A673 (cell line): ENCODE data around the gene SERHL2. TPM values are rescaled to one million over a fixed set of nuclear protein-coding genes. Genes with fewer than 3 reads are reported as not detected.
A peak's percentile ranks its signal among the peaks of the same experiment; 100 is the strongest.
"Not testable (repeated sequence)": the region's sequence is repeated elsewhere in the genome, so short reads cannot be mapped to it uniquely, and the experiment has no call there.

Source experiments
- BruUV-seq: library from RNA; stranded (reverse); fragments of 400-500 nt; replicated peaks from 2 replicates; lab custom pipeline; 2021; lab: Mats Ljungman, UMichigan
- CTCF ChIA-PET: fragments of 300-600 bp; sonication (Branson Sonifier 250); formaldehyde crosslinking; loops from one replicate; lab custom pipeline; 2022; ENCODE audit warnings: antibody characterized with exemption; lab: Charles Lee
- POLR2A ChIA-PET: fragments of 300-600 bp; sonication (Branson Sonifier 250); formaldehyde crosslinking; loops from one replicate; lab custom pipeline; 2022; ENCODE audit warnings: antibody characterized with exemption; ENCODE audit not compliant: low non-redundant PET; lab: Charles Lee
- DNase-seq: peaks from one replicate; pipeline ENCODE4 v3.0.0-alpha.2; 2015; ENCODE audit warnings: low spot score
- H3K27ac ChIP-seq: fragments of 200-600 bp; sonication (generic); 2 replicates; pipeline ENCODE4 v1.5.1; 2016; ENCODE audit warnings: mixed run types, low read depth, mild to moderate bottlenecking, mixed read lengths, antibody characterized with exemption, low read length; ENCODE audit not compliant: poor library complexity, severe bottlenecking
- H3K27me3 ChIP-seq: fragments of 200-600 bp; sonication (generic); replicated peaks from 2 replicates; pipeline ENCODE4 v1.6.1; 2017; ENCODE audit warnings: mixed run types, low read depth, mild to moderate bottlenecking, mixed read lengths, antibody characterized with exemption, low read length; ENCODE audit not compliant: insufficient read depth, poor library complexity
- H3K36me3 ChIP-seq: fragments of 200-600 bp; sonication (generic); 2 replicates; pipeline ENCODE4 v1.6.1; 2016; ENCODE audit warnings: mixed run types, mild to moderate bottlenecking, mixed read lengths, antibody characterized with exemption, low read length; ENCODE audit not compliant: insufficient read depth, poor library complexity, severe bottlenecking
- H3K4me1 ChIP-seq: fragments of 200-600 bp; sonication (generic); 2 replicates; pipeline ENCODE4 v1.6.1; 2017; ENCODE audit warnings: mixed run types, mild to moderate bottlenecking, mixed read lengths, antibody characterized with exemption, low read length; ENCODE audit not compliant: insufficient read depth, poor library complexity, severe bottlenecking
- H3K4me3 ChIP-seq: fragments of 200-600 bp; sonication (generic); 2 replicates; pipeline ENCODE4 v1.5.1; 2016; ENCODE audit warnings: low read depth, mixed run types, mild to moderate bottlenecking, mixed read lengths, low read length; ENCODE audit not compliant: poor library complexity, severe bottlenecking
- H3K9me3 ChIP-seq: fragments of 200-600 bp; sonication (generic); 2 replicates; pipeline ENCODE4 v1.6.1; 2016; ENCODE audit warnings: mixed run types, low read depth, mild to moderate bottlenecking, mixed read lengths, antibody characterized with exemption, low read length; ENCODE audit not compliant: poor library complexity, severe bottlenecking
- EZH2 ChIP-seq: fragments of 200-600 bp; sonication (generic); IDR thresholded peaks from 2 replicates; pipeline ENCODE4 v1.6.1; 2017; ENCODE audit warnings: borderline replicate concordance, low read depth, mild to moderate bottlenecking, mixed read lengths, antibody characterized with exemption, low read length; ENCODE audit not compliant: poor library complexity, severe bottlenecking
- intact Hi-C: fragments of 100-400 bp; cut with micrococcal nuclease; formaldehyde crosslinking; loops from one replicate; pipeline ENCODE4 v1.10.0; 2022; ENCODE audit not compliant: unreplicated experiment
- total RNA-seq: library from RNA; stranded (reverse); gene quantifications from 2 replicates; pipeline ENCODE4 v1.2.3, GENCODE V29; 2021
- TF ChIP-seq, protein P1 (sequence below): fragments of 300-800, 200-600 bp; sonication (generic); conservative IDR thresholded peaks from 2 replicates; pipeline ENCODE4 v1.5.1; 2017; ENCODE audit warnings: low read depth, mild to moderate bottlenecking, antibody characterized with exemption, low read length, moderate library complexity, mixed read lengths

Gene SERHL2
- total RNA-seq, 1 experiment from 2014 or later = 0.49 TPM

DNA sequence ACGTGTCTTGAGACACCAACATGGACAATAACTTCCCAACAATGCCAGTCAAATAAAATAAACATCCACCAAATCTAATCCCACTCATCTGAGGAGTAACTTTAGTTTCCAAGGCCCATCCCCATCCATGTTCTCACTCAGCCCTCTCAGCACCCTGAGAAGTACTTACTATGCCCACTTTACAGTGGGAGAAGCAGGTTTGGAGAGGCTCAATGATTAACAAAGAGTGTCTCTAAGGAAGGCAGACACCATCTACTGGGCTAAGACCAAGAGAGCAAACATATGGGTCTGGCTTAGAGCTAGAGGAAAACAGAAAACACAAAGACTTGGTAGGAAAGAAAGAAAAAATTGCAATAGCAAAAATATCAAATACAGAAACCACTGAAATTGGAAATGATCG, 49.7 kb downstream of the SERHL2 start:
- DNase-seq = no peak
- no peak for TF ChIP-seq EZH2
- TF ChIP-seq, protein P1, sequence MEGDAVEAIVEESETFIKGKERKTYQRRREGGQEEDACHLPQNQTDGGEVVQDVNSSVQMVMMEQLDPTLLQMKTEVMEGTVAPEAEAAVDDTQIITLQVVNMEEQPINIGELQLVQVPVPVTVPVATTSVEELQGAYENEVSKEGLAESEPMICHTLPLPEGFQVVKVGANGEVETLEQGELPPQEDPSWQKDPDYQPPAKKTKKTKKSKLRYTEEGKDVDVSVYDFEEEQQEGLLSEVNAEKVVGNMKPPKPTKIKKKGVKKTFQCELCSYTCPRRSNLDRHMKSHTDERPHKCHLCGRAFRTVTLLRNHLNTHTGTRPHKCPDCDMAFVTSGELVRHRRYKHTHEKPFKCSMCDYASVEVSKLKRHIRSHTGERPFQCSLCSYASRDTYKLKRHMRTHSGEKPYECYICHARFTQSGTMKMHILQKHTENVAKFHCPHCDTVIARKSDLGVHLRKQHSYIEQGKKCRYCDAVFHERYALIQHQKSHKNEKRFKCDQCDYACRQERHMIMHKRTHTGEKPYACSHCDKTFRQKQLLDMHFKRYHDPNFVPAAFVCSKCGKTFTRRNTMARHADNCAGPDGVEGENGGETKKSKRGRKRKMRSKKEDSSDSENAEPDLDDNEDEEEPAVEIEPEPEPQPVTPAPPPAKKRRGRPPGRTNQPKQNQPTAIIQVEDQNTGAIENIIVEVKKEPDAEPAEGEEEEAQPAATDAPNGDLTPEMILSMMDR = no peak
- intact Hi-C loops = no loop called here
- no peak overlapping the region for H3K27ac ChIP-seq
- BruUV-seq = no TSS peak
- no peaks in the 10 kb centered on the region for H3K27me3 ChIP-seq
- H3K4me1 ChIP-seq = peaks cover 5% of the 10 kb centered on the region
- POLR2A ChIA-PET = no interaction called here
- no peak overlapping the region for H3K4me3 ChIP-seq
- peaks cover 61% of the 10 kb centered on the region for H3K36me3 ChIP-seq
- H3K9me3 ChIP-seq = no peaks in the 10 kb centered on the region
- CTCF ChIA-PET = no interaction called here

DNA sequence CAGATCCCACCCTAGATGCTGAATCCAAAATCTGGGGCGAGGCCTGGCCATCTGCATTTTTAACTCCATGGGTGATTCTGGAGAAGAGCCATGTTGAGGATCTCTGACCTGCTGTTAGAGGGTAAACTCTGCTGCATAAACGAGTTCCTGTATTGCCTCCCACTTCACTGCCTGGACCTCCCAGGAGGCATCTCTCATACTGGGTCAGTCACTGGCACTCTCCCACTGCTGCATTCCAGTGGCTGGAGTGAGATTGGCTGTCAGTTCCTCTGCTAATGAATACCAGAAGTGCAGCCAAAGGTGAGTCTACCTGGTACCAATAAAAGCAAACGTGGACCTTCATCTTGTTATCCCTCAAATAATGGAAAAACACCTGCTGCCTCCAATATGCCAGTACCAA, 50.6 kb downstream of the SERHL2 start:
- Histone ChIP-seq H3K27me3 (no peaks in the 10 kb centered on the region), H3K27ac (no peak overlapping the region), H3K4me1 (peaks cover 12% of the 10 kb centered on the region), H3K36me3 (peaks cover 51% of the 10 kb centered on the region), H3K9me3 (no peaks in the 10 kb centered on the region), H3K4me3 (no peak overlapping the region)
- no TSS peak for BruUV-seq
- intact Hi-C loops = no loop called here
- POLR2A ChIA-PET = no interaction called here
- CTCF ChIA-PET = no interaction called here
- TF ChIP-seq, protein P1 = no peak
- TF ChIP-seq EZH2 = no peak
- DNase-seq = no peak

- H3K27me3 ChIP-seq, DNase-seq, POLR2A ChIA-PET, CTCF ChIA-PET, H3K9me3 ChIP-seq, H3K4me3 ChIP-seq, intact Hi-C loops, BruUV-seq: not testable (repeated sequence)
- Histone ChIP-seq H3K27ac (peak overlapping the region; percentile 95), H3K4me1 (peaks cover 43% of the 10 kb centered on the region), H3K36me3 (peaks cover 34% of the 10 kb centered on the region)
Measured at GRCh38 chr22:42607641-42608040, 53.9 kb downstream of the SERHL2 start.

GRCh38 chr22:42608136-42608822, 54.5 kb downstream of the SERHL2 start:
- TF ChIP-seq, protein P1 = no peak
- TF ChIP-seq EZH2 = no peak
- Histone ChIP-seq H3K4me3 (peak overlapping the region; percentile 36), H3K27me3 (no peaks in the 10 kb centered on the region), H3K36me3 (peaks cover 27% of the 10 kb centered on the region), H3K9me3 (no peaks in the 10 kb centered on the region), H3K4me1 (peaks cover 49% of the 10 kb centered on the region), H3K27ac (peak overlapping the region; percentile 95)
- ChIA-PET POLR2A (no interaction called here), CTCF (no interaction called here)
- DNase-seq = no peak
- BruUV-seq = no TSS peak
- intact Hi-C loops = no loop called here
